ENCODE results near the gene CAV1. TPM values are rescaled to one million over a fixed set of nuclear protein-coding genes. Genes with fewer than 3 reads are reported as not detected.

Gene CAV1
- total and polyA plus RNA-seq, 2 experiments from 2014 or later = 16.0 to 21.1 TPM

DNA sequence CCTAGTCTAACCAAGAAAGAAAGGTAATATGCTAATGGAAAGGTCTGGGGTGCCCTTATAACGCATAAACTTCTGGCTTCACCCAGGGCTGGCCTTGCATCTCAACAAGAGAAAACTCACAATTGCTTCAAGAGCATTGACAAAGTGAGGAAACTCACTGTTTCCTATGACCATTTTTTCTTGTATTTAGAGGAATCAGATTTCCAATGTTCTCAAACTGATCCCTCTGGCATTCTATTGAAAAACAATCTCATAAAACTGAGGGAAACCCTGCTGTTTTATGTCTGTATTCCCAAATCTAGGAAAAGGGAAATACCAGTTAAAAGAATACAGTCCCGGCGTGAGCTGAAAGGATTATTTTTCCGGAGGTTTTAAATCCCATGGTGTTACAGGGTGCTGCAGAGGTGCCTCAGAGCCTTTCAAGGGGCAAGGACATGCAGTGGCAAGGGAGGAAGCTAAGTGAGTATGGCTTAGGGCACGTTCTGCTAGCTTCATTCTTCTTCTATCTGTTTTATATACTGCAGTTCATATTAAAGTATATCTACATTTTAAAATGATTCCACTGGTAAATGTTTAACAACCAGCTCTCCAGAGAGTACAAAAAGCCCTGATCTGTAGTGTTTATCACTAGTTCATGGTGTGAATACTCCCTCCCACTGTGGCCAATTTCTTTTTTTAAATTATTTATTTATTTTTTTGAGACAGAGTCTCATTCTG, 68.7 kb downstream of the CAV1 start:
- no peaks in the 10 kb centered on the region for H3K79me2 ChIP-seq (replicated peaks; ENCODE audit: insufficient read depth)
- H3F3A ChIP-seq (replicated peaks; ENCODE audit: low read depth) = no peaks in the 10 kb centered on the region
- H4K20me1 ChIP-seq (replicated peaks; ENCODE audit: insufficient read depth) = no peaks in the 10 kb centered on the region
- H3K27ac ChIP-seq (ENCODE audit: low read depth) = no peak overlapping the region
- TF ChIP-seq EZH2 (IDR thresholded peaks at IDR 0.05; ENCODE audit: low read depth, unreplicated experiment) = no peak
- no peaks in the 10 kb centered on the region for H3K27me3 Mint-ChIP-seq (ENCODE audit: insufficient read depth, low read depth, poor library complexity)
- DNase-seq (ENCODE audit: low spot score) = peak; percentile 27
- no peak overlapping the region for H2AFZ ChIP-seq
- H3K36me3 Mint-ChIP-seq (ENCODE audit: low read depth) = no peaks in the 10 kb centered on the region
- no peak overlapping the region for H3K4me3 Mint-ChIP-seq
- no peaks in the 10 kb centered on the region for H3K27me3 ChIP-seq (ENCODE audit: insufficient read depth)
- peak overlapping the region; percentile 45; the same call in 1 of the 2 replicates for H3K27ac Mint-ChIP-seq
- H3K4me1 Mint-ChIP-seq = peaks cover 20% of the 10 kb centered on the region
- peaks cover 8% of the 10 kb centered on the region for H3K4me1 ChIP-seq (ENCODE audit: insufficient read depth)
- 0 out of 2 replicates have a peak, but pooled peaks cover 3% of the 10 kb centered on the region for H3K9me2 ChIP-seq (ENCODE audit: insufficient read depth)
- H3K36me3 ChIP-seq (ENCODE audit: insufficient read depth) = no peaks in the 10 kb centered on the region
- peak; percentile 74 for ATAC-seq
- H3K4me3 ChIP-seq = no peak overlapping the region
- 0 out of 2 replicates have a peak overlapping the region, but pooled peaks have one; percentile 1 for H3K4me2 ChIP-seq
- H3K9me3 Mint-ChIP-seq = no peaks in the 10 kb centered on the region

DNA sequence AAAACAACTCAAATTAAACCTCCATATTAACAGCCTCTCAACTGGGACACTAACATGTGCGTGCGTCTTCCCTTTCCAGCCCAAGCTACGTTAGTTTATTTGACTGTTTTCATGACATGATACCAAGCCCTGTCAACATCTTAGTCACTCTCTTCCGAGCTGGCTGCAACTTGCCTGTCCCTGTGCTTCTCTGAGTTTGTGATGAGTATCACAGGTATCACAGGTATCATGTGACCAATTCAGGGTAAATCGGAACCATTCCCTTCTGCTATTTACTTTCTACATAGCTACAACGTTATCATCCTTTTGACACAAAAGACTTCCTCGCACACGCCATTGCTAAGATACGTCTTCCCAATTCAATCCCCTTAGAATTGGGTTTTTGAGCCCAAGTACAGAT, 70.2 kb downstream of the CAV1 start:
- H3K36me3 Mint-ChIP-seq (ENCODE audit: low read depth) = no peaks in the 10 kb centered on the region
- ATAC-seq = no peak
- H3K9me3 Mint-ChIP-seq = no peaks in the 10 kb centered on the region
- peaks cover 16% of the 10 kb centered on the region for H3K4me1 Mint-ChIP-seq
- Histone ChIP-seq H2AFZ (peak overlapping the region; percentile 43; the same call in 1 of the 2 replicates), H3K4me2 (no peak overlapping the region), H3K36me3 (ENCODE audit: insufficient read depth) (no peaks in the 10 kb centered on the region), H3K27ac (ENCODE audit: low read depth) (no peak overlapping the region), H3F3A (replicated peaks; ENCODE audit: low read depth) (no peaks in the 10 kb centered on the region), H3K4me1 (ENCODE audit: insufficient read depth) (peaks cover 8% of the 10 kb centered on the region), H3K4me3 (no peak overlapping the region), H3K27me3 (ENCODE audit: insufficient read depth) (no peaks in the 10 kb centered on the region), H3K79me2 (replicated peaks; ENCODE audit: insufficient read depth) (no peaks in the 10 kb centered on the region), H3K9me2 (ENCODE audit: insufficient read depth) (0 out of 2 replicates have a peak, but pooled peaks cover 3% of the 10 kb centered on the region), H4K20me1 (replicated peaks; ENCODE audit: insufficient read depth) (no peaks in the 10 kb centered on the region)
- no peak overlapping the region for H3K27ac Mint-ChIP-seq
- no peak for DNase-seq (ENCODE audit: low spot score)
- no peak overlapping the region for H3K4me3 Mint-ChIP-seq
- H3K27me3 Mint-ChIP-seq (ENCODE audit: insufficient read depth, low read depth, poor library complexity) = no peaks in the 10 kb centered on the region
- TF ChIP-seq ZNF114 (CRISPR knock-in tag; IDR thresholded peaks at IDR 0.05) = no peak
- TF ChIP-seq, protein P1, sequence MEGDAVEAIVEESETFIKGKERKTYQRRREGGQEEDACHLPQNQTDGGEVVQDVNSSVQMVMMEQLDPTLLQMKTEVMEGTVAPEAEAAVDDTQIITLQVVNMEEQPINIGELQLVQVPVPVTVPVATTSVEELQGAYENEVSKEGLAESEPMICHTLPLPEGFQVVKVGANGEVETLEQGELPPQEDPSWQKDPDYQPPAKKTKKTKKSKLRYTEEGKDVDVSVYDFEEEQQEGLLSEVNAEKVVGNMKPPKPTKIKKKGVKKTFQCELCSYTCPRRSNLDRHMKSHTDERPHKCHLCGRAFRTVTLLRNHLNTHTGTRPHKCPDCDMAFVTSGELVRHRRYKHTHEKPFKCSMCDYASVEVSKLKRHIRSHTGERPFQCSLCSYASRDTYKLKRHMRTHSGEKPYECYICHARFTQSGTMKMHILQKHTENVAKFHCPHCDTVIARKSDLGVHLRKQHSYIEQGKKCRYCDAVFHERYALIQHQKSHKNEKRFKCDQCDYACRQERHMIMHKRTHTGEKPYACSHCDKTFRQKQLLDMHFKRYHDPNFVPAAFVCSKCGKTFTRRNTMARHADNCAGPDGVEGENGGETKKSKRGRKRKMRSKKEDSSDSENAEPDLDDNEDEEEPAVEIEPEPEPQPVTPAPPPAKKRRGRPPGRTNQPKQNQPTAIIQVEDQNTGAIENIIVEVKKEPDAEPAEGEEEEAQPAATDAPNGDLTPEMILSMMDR (conservative IDR thresholded peaks at IDR 0.05; ENCODE audit: low read depth in 2 of 2) = no peak
- TF ChIP-seq EZH2phosphoT487 (IDR thresholded peaks at IDR 0.05; ENCODE audit: unreplicated experiment) = no peak
- no peak for TF ChIP-seq STAT1 (IDR thresholded peaks at IDR 0.05; ENCODE audit: unreplicated experiment)
- no peak for TF ChIP-seq CREB1 (CRISPR knock-in tag; IDR thresholded peaks at IDR 0.05; ENCODE audit: low read depth)
- TF ChIP-seq POLR2AphosphoS5 (IDR thresholded peaks at IDR 0.05; ENCODE audit: low read depth) = no peak
- no peak for TF ChIP-seq JUNB (IDR thresholded peaks at IDR 0.05; ENCODE audit: unreplicated experiment)
- TF ChIP-seq, protein P2, sequence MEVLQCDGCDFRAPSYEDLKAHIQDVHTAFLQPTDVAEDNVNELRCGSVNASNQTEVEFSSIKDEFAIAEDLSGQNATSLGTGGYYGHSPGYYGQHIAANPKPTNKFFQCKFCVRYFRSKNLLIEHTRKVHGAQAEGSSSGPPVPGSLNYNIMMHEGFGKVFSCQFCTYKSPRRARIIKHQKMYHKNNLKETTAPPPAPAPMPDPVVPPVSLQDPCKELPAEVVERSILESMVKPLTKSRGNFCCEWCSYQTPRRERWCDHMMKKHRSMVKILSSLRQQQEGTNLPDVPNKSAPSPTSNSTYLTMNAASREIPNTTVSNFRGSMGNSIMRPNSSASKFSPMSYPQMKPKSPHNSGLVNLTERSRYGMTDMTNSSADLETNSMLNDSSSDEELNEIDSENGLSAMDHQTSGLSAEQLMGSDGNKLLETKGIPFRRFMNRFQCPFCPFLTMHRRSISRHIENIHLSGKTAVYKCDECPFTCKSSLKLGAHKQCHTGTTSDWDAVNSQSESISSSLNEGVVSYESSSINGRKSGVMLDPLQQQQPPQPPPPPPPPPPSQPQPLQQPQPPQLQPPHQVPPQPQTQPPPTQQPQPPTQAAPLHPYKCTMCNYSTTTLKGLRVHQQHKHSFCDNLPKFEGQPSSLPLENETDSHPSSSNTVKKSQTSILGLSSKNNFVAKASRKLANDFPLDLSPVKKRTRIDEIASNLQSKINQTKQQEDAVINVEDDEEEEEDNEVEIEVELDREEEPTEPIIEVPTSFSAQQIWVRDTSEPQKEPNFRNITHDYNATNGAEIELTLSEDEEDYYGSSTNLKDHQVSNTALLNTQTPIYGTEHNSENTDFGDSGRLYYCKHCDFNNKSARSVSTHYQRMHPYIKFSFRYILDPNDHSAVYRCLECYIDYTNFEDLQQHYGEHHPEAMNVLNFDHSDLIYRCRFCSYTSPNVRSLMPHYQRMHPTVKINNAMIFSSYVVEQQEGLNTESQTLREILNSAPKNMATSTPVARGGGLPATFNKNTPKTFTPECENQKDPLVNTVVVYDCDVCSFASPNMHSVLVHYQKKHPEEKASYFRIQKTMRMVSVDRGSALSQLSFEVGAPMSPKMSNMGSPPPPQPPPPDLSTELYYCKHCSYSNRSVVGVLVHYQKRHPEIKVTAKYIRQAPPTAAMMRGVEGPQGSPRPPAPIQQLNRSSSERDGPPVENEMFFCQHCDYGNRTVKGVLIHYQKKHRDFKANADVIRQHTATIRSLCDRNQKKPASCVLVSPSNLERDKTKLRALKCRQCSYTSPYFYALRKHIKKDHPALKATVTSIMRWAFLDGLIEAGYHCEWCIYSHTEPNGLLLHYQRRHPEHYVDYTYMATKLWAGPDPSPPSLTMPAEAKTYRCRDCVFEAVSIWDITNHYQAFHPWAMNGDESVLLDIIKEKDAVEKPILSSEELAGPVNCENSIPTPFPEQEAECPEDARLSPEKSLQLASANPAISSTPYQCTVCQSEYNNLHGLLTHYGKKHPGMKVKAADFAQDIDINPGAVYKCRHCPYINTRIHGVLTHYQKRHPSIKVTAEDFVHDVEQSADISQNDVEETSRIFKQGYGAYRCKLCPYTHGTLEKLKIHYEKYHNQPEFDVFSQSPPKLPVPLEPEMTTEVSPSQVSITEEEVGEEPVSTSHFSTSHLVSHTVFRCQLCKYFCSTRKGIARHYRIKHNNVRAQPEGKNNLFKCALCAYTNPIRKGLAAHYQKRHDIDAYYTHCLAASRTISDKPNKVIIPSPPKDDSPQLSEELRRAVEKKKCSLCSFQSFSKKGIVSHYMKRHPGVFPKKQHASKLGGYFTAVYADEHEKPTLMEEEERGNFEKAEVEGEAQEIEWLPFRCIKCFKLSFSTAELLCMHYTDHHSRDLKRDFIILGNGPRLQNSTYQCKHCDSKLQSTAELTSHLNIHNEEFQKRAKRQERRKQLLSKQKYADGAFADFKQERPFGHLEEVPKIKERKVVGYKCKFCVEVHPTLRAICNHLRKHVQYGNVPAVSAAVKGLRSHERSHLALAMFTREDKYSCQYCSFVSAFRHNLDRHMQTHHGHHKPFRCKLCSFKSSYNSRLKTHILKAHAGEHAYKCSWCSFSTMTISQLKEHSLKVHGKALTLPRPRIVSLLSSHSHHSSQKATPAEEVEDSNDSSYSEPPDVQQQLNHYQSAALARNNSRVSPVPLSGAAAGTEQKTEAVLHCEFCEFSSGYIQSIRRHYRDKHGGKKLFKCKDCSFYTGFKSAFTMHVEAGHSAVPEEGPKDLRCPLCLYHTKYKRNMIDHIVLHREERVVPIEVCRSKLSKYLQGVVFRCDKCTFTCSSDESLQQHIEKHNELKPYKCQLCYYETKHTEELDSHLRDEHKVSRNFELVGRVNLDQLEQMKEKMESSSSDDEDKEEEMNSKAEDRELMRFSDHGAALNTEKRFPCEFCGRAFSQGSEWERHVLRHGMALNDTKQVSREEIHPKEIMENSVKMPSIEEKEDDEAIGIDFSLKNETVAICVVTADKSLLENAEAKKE (CRISPR knock-in tag; IDR thresholded peaks at IDR 0.05) = no peak
- no peak for TF ChIP-seq ZNF331 (CRISPR knock-in tag; IDR thresholded peaks at IDR 0.05; ENCODE audit: low read depth)
- no peak for TF ChIP-seq EZH2 (IDR thresholded peaks at IDR 0.05; ENCODE audit: low read depth, unreplicated experiment)
- TF ChIP-seq NANOG (IDR thresholded peaks at IDR 0.05; ENCODE audit: borderline replicate concordance) = no peak
- TF ChIP-seq, protein P3, sequence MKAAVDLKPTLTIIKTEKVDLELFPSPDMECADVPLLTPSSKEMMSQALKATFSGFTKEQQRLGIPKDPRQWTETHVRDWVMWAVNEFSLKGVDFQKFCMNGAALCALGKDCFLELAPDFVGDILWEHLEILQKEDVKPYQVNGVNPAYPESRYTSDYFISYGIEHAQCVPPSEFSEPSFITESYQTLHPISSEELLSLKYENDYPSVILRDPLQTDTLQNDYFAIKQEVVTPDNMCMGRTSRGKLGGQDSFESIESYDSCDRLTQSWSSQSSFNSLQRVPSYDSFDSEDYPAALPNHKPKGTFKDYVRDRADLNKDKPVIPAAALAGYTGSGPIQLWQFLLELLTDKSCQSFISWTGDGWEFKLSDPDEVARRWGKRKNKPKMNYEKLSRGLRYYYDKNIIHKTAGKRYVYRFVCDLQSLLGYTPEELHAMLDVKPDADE (IDR thresholded peaks at IDR 0.05) = no peak
